ENCODE results near the gene CAPS.

The CAPS gene

DNA sequence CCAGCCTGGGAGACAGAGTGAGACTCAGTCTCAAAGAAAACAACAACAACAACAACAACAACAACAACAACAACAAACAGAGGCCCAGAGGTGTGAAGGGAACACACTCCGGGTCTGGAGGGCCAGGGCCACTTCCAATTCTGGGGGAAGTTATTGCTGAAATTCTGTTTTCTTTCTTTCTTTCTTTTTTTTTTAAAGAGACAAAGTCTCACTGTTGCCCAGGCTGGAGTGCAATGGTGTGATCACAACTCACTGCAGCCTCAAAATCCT lies 3.5 kb upstream of the CAPS start:
- no peak for DNase-seq (ENCODE audit: low read depth)

DNA sequence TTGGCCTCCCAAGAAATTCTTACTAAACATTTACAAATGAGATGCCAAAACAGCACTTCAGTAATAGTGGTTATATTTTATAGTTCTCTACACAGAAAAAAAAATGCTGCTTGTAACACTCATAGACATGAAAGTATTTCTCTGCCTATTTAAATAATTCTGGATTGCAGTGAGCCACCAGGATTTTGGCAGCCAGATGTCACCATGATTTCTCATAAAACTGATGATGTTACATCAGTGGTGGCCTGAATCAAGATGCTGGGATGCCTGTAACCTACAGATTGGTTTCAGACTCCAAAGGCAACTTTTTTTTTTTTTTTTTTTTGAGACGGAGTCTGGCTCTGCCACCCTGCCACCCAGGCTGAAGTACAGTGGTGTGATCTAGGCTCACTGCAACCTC lies 2.7 kb upstream of the CAPS start:
- DNase-seq (ENCODE audit: low read depth), result no peak

DNA sequence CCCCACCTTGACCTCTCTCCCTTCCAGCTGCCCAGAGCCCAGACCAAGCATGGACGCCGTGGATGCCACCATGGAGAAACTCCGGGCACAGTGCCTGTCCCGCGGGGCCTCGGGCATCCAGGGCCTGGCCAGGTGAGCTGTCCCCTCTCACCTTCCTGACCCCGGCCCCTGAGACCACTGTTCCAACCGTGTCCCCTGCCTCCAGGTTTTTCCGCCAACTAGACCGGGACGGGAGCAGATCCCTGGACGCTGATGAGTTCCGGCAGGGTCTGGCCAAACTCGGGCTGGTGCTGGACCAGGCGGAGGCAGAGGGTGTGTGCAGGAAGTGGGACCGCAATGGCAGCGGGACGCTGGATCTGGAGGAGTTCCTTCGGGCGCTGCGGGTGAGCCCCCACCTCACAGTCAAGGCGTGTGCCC lies 312 bp downstream of the CAPS start:
- no peak for DNase-seq (ENCODE audit: low read depth)

DNA sequence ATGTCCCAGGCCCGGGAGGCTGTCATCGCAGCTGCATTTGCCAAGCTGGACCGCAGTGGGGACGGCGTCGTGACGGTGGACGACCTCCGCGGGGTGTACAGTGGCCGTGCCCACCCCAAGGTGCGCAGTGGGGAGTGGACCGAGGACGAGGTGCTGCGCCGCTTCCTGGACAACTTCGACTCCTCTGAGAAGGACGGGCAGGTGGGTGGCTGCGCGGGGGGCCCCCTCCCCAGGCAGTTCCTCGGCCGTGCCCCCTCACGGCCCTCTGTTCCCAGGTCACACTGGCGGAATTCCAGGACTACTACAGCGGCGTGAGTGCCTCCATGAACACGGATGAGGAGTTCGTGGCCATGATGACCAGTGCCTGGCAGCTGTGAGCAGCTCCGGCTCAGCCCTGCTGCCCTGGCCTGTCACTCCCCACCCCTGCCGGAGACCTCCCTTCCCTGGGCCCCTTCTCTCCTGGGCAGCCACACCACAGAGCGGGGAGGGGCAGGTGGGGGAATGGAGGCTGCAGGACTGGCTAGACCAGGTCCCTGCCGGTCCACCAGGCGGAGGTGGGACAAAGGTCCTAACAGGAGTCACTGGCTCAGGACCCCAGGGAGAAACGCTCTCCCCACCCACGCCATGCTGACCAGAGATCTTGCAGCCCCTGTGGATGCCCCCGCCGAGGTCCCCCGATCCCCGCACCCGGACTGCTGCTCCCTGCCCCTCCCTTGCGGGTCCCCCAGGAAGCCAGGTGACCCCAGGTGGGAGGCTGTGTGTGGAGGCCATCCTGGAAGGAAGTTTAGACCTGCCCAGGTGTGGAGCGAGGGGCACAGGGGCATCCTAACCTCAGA lies 1.1 kb downstream of the CAPS start:
- DNase-seq (ENCODE audit: low read depth), result no peak

DNA sequence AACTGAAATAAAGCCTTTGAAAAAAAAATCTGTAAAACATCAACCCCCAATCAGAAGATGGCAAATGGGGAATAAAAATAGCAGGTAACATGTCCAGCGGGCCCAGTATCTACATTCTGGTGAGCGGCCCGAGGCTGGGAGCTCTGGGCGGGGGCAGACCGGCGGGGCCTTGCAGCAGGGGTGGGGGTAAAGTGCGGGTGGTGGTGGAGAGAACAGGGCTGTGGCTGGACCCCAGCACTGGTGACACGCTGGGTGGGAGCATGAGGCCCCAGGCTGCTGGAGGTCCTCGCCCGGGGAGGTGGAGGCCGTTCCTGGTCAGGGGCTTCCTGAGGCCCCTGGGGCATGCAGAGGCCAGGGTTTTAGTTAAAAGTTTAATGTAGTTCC lies 1.7 kb downstream of the CAPS start:
- DNase-seq (ENCODE audit: low read depth), result no peak

DNA sequence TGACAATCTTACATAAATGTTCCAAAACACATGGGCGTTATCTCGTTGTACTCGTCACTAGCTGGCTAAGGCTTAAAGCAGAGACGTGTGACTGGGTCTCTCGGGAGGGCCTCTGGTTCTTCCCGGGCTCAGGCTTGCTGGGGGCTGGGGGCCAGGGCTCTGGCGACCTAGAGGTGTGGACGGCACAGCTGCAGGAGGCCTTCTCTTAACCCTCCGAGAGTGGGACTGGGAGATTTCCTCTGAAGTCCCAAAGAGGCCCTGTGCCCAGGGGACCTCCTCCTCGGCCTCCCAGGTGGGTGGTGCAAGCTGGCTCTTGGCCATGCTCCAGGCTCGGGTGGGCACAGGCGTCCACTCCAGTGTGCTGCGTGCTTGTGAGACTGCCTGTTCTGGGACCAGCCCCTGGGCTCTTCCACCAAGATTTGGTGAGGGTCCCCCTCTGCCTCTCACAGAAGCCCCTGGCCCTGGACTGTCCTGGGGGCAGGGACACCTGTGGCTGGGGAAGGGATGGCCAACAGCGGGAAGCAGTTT lies 2.2 kb downstream of the CAPS start:
- no peak for DNase-seq (ENCODE audit: low read depth)

DNA sequence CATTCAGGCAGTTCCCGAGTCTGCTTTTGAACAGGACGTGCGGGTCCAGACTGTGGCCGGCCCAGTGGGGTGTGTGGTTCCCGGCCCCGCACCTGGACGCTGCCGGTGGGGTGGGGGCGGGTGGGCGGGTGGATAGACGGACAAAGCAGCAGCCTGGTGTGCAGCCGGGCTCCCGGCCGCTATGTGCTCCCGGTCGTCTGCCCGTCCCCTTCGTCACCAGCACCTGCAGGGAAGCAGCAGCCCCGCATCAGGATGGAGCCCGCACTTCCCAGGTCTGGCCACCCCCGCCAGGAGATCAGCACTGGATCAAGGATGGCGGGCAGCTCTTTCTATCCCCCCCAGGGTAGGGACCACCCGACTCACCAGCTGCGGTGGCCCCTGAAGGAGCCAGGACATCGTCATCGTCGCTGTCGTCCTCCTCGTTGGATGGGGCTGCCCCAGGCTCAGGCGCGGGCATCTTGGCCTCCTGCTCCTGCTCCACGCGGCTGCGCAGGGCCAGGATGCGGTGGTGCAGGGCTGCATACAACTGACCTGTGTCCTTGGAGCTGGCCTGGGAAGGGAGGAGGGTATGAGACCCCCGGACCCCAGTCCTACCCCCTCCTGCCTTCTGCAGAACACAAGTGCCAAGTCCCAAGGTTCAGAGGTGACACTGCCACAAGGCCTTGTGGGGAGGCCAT lies 3.5 kb downstream of the CAPS start:
- DNase-seq (ENCODE audit: low read depth), result no peak

DNA sequence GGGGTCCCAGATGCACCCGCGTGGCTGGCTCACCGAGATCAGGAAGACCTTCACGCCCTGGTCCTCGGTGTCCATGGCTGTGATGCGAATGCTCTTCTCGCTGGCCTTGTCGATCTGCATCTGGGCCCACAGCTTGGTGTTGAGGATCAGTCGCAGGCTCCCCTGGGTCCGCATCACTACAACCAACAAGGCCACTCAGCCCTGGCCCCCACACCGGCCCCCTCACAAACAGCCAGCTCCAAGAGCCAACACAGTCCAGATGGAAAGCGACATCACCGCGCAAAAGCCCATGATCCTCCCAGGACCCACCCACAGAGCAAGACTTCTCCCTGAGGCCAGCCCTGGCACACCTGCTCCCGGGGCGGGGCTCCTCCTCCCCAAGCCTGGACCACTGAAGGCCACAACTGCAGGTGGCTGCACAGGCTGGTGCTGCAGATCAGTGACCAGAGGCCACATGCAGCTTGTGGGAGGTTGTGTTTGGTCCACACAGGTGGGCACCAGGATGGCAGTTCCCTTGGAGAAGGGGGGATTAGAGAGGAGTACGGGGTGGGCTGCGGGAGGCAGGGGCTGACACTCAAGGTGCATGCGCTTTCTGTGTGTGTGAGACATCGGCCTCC lies 4.5 kb downstream of the CAPS start:
- DNase-seq (ENCODE audit: low read depth), result no peak

DNA sequence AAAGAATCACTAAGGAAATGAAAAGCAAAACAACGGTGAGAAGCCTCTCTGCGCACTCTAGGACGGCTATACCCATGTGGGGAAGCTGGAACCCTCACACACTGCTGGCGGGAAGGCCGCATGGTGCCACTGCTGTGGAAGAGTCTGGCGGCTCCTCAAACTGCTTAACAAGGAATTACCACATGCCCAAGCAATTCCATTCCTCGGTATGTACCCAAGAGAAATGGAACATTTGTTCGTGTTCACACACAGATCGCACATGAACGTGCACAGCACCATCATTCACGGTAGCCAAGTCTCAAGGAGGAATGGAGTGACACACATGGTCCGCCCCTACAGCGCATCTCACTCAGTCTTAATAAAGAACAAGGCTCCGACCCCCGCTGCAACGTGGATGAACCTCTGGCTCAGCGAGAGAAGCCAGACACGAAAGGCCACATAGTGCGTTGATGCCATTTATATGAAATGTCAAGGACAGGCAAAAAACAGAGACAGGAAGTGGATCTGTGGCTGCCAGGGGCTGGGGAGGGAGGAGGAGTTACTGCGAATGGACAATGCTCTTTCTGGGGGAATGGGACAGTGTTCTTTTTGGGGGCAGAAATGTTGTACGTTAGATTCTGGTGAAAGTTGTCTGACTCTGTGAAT lies 7.6 kb downstream of the CAPS start:
- DNase-seq (ENCODE audit: low read depth), result no peak

DNA sequence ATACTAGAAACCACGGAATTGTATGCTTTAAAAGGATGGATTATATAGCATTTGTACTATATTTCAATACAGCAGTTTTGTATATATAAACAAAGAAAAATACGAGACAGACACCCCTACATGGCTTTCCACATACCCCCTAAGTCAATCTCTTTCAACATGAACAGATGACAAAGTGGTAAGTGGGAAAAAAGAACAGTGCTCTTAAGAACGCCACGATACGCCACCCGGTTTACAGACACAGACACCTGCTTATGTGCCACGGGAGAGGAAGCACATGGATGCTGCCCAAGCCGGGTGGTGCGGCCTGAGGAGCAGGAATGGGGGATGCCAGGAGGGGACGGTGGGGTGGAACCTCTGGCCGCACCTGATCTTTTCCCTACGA lies 8.1 kb downstream of the CAPS start:
- DNase-seq (ENCODE audit: low read depth), result no peak

DNA sequence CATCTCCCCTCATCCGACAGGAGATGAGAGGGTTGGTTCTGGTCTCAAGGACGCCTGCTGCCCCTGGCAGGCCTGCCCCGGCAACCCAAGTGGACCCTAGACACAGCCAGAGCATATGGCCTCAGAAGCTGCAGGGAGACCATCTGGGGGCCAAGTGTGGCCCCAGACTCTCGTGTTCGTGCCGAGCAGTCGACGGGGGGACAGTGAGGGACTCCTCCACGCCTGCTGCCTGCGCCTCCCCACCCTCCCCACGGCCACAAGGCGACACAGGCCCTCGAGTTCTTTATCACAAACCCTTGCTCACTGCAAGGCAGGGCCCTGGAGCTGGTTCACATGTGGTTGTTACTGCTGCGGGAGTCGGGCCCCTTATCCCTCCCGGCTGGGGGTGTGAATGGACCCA lies 9.3 kb downstream of the CAPS start:
- DNase-seq (ENCODE audit: low read depth), result no peak

DNA sequence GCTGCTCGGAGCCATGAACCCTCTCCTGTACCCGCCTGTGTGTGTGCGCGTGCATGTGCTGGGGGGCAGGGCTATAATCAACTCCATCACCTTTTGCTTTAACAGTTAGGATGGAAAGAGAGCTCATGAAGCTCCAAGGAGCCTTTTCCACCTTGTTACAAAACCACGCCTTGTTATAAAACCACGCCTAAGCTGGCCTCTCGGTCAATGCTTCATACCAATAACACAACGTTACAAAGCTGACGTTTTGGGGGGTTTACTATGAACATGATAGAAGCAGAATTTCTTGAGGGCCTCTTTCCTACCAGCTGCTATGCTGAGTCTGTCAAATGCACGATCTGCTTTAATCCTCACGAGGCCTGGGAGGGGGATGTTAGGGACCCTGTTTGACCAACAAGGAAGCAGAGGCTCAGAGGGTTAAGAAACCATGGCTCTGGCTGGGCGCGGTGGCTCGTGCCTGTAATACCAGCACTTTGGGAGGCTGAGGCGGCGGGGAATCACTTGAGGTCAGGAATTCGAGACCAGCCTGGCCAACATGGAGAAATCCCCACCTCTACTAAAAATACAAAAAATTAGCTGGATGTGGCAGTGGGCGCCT lies 11.9 kb downstream of the CAPS start:
- no peak for DNase-seq (ENCODE audit: low read depth)

DNA sequence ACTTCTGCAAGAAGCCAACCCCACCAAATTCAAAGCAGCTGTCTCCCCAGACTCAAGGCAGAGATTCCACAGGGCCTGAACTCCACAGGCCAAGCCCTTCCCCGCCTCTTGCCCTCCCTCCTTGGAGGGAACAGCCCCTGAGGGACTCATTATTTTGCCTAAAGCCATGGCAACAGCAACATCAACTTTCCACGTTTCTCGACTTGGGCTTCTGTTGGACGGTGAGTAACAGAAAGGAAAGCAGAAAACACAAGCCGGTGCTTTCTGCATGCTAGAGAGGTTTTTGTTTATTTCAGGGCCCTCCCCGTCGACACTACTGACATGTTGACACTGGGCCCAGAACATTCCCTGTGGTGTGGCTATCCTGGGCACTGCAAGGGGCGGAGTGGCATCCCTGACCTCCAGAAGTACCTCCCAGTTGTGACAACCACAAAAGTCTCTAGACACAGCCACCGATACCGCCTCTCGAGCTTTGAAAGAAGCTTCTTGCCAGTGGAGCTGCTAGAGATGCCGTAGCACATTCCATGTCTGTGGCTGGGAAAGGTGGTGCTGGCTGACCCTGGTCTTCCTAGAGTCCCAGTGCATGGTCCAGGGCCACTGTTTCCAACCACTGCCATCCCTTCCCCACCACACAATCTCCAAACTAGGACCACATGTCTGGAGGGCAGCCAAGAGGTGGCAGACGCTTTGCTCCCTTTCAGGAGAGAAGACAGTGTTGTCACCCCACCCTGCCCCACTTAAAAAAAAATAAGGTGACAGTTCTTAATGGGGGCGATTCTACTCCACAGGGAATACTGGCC lies 12.8 kb downstream of the CAPS start:
- DNase-seq (ENCODE audit: low read depth), result no peak

DNA sequence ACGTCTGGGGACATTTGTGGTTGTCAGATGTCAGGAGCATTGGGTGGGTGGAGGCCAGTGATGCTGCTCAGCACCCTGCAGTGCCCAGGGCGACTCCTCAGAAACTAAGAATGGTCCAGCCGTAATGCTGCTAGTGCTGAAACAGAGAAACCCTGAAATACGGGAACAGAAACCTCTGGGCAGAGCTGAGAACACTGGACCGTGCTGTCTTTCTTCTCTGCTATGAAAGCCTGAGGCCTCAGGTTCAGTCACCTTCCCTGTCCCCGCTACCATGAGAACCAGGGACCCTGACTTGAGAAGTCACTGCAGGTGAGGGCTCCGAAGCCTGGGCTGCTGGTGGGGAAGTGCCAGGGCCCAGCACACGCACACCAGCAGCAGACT lies 13.4 kb downstream of the CAPS start:
- no peak for DNase-seq (ENCODE audit: low read depth)

DNA sequence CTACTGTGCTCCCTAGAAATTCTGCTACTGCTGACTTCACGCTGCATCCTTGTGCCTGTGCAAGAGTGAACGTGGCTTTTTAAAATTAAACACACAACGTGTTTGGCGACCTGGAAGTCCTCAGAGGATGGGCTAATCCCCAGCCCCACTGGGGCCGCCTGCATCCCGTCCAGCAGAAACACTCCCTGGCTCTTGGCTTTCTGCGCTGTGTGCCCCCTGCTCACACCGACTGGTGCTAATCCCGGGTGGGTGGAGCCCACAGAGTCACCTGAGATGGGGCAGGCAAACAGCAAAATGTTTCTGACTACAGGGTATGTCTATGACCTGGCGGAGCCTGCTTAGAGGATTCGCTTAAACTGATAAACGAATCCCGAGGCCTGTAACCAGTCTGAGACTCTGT lies 15.1 kb downstream of the CAPS start:
- DNase-seq (ENCODE audit: low read depth), result no peak

DNA sequence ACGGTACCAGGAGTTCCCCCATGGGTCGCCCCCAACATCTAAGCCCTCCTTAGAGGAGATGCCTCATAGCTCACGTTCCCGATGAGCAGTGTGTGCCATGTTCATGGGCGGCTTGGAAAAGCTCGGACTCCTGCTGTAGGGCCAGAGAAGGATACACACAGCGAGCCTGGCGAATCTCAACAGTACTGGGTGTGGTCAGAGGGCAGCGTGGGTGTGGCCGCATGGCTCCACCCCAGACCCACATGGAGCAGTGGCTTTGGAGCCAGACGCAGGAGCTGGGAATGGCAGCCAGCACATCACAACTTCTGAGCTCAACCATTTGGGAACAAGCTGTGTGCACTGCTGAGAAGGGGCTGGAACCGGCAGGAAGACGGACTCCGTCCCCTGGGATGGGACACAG lies 15.6 kb downstream of the CAPS start:
- DNase-seq (ENCODE audit: low read depth), result no peak

DNA sequence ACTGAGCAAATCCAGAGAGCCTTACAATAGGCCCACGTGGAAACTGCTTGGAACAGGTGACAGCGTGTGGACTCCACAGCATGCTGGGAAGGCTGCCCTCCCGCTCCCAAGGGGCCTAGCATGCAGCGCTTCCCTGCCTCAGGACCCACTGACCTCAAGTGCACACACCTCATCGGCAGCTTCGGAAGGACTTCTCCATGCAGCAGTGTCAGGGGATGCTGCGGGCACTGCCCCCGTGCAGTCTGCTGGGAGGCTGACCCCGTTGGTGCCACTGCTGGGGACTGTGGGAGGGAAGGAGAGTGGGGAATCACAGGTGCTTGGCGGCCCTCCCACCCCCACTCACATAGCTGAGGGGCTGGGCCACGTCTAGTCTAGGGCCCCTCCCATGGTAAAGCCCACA lies 17.2 kb downstream of the CAPS start:
- DNase-seq (ENCODE audit: low read depth), result no peak

DNA sequence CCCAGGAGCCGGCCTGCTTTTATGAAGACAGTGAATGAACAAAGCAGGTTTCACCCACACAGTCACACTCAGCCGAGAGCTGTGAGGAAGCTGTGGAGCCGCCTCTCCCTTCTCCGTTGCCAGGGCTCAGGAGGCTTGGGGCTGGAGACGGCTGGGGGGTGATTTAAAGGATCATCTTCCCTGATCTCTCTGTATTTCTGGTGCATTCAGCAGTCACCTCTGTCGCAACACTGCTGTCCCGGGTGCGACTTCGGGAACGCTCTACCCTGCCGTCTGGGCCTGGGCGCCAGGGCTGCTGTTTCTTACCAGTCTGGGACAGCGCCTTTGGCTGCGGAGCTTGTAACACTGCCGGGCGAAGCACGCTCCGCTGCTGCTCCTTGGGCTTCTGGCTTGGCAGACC lies 18.1 kb downstream of the CAPS start:
- DNase-seq (ENCODE audit: low read depth), result no peak

DNA sequence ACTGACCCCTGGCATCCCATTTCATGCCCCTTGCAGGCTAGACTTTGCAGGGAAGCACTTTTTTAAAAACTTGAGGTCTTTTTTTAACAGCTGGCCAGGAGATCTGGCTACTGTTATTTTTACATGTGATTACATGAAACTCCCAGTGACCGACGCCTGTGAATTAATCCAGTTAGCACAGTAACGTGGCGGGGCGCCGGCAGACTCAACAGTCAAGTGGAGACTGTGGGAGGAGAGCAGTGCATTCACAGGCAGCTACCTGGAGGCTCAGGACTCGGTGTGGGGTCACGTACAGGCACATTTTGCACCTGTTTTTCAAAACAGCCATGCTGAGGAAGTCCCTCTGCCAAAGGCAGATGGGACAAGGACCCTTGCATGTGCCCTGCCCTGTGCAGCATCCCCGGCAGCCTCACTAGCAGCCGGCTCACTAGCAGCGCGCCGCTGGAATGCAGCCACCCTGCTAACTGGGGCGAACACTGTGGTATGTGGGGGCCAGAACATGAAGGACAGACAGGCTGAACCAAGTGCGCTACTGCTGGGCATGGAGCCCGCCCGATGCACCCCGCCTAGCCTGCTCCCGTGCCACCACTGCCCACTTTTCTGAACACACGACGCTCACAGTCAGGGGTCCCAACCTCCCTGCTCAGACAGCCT lies 18.7 kb downstream of the CAPS start:
- no peak for DNase-seq (ENCODE audit: low read depth)

DNA sequence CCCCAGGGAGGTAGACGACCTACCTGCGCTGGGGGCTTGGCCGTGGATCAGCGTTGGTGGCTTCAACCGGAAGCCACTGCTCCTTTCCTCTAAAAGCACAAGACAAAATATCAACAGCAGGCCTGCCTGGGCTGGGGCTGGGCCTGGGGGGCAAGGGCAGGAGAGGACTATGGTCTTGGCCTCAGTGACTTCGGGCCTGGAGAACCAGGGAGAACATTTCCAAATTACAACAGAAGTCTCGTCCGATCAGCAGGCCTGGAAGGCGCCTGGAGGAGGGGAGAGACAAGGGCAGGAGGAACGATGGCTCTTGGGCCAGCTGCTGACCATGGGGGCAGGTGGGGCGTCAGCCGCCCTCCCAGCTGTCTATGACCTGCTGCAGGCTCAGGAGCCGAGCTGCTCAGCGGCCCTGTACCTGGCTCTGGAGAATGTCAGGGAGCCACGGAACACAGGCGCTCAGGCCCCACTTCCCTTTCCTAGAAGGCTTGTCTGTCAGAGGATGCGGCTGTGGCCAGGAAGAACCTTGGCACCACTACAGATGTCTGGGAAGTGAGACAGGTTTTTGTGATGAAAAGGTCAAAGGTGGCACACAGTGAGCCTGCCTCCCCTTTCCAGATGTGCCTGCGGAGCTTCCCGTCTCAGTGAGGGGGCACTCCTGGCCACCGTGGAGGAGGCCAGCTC lies 19.5 kb downstream of the CAPS start:
- no peak for DNase-seq (ENCODE audit: low read depth)

DNA sequence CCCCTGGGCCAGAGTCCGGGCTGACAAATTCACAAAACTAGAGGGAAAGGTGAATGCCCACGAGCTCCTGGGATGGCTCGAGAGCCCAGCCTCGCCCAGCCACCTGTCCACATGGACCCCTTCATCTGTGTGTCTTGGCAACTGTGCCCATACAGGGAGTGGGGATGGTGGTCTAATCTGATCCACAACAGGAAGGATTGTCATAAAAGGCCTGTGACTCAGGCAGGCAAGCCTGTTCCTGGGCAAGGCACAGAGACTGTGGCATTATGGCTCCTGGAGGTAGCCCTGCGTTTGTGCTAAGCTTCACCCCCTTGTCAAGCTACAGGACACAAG lies 20.0 kb downstream of the CAPS start:
- DNase-seq (ENCODE audit: low read depth), result no peak

All from stimulated activated CD8-positive, alpha-beta memory T cell treated with anti-CD3 and anti-CD28 coated beads, Interleukin-12 subunit alpha, Interleukin-12 subunit beta, amount 100 ng/mL, for 4 hours (primary cell).